Measurements from ENCODE around the gene RFX3.

The RFX3 gene

GRCh38 chr9:3361116-3361515 lies 164.7 kb downstream of the RFX3 start:
- no peak overlapping the region for H3K27ac ChIP-seq
- TF ChIP-seq CTCF (IDR thresholded peaks at IDR 0.05; ENCODE audit: low read depth, low read length), result no peak
- no peaks in the 10 kb centered on the region for H3K9me3 ChIP-seq (ENCODE audit: severe bottlenecking)

DNA sequence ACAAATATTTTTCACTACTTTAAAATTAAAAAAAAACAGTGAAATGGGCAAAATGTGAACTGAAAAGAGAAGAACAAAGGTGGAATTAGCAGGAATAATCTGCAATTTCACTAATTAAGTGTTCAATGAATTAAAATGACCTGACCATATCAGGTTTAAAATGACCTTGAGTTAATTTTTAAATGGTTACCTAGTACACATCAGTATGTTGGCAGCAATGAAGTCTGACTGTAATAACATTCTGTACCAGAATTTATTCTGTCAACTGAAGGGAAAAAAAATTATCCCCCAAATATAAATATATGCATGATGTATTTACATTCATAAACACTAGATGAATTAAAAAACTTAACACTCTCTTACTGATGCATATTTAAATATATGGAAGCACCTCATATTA lies 165.6 kb downstream of the RFX3 start:
- no peak for DNase-seq
- H3K27ac ChIP-seq, result no peak overlapping the region
- H3K4me3 ChIP-seq (ENCODE audit: low read depth, low read length), result no peak overlapping the region
- no peaks in the 10 kb centered on the region for H3K9me3 ChIP-seq (ENCODE audit: severe bottlenecking)
- H3K36me3 ChIP-seq, result no peaks in the 10 kb centered on the region
- TF ChIP-seq CTCF (IDR thresholded peaks at IDR 0.05; ENCODE audit: low read depth, low read length), result no peak
- H3K27me3 ChIP-seq (ENCODE audit: insufficient read depth, low read depth, severe bottlenecking), result no peaks in the 10 kb centered on the region

More at GRCh38 chr9:3361116-3361515, 164.7 kb downstream of the RFX3 start:
- Histone ChIP-seq H3K4me3 (ENCODE audit: low read depth, low read length) (no peak overlapping the region), H3K27me3 (ENCODE audit: insufficient read depth, low read depth, severe bottlenecking) (no peaks in the 10 kb centered on the region), H3K36me3 (no peaks in the 10 kb centered on the region)
- no peak for DNase-seq

DNA sequence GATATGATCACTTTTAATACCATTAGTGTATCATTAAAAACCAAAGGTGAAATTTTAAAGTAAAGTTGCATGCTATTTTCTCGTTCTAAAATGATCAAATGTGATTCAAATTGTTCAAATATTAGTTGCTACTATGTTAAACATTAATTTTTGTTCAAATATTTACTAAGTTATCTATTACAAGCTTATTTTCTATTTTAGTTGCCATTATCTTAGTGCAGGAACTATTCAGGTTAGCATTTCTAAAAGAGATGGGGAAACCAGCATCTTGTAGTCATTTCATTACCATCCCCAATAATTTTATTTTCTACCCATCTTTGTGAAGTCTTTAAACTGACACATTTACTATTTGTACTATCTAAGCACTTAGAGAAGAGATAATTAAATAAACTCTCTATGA lies 166.0 kb downstream of the RFX3 start:
- Histone ChIP-seq H3K27ac (no peak overlapping the region), H3K9me3 (ENCODE audit: severe bottlenecking) (no peaks in the 10 kb centered on the region), H3K27me3 (ENCODE audit: insufficient read depth, low read depth, severe bottlenecking) (no peaks in the 10 kb centered on the region), H3K4me3 (ENCODE audit: low read depth, low read length) (no peak overlapping the region), H3K36me3 (no peaks in the 10 kb centered on the region)
- no peak for TF ChIP-seq CTCF (IDR thresholded peaks at IDR 0.05; ENCODE audit: low read depth, low read length)
- DNase-seq, result no peak

DNA sequence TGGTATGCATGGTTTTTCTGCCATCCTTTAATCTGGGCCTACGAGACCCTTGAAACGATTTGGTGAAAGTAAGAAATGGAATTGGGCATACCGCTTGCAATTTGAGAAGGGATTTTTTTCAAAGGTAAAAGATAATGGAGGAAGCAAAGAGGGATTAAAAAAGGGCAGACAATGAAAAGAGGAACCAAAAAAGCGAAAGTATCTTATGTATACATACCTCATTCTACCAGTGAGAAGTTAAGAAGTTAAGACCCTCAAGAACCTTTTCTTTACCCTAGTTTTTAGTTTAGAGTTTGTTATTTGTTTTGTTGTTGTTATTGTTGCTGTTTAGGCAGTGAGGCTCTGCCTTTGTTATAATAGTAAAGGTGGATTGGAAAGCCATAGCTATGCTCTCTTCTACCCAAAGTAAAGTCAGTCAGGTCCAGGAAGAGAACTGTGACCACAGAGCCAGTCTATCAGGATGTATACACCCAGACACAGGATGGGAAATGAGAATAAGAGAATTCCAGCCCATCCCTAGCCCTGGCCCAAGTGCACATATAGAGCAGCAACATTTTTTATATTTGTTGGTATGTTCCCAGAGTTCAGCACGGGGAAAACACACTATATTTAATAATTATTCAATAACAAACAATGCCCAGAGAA lies 166.6 kb downstream of the RFX3 start:
- DNase-seq, result no peak
- H3K4me3 ChIP-seq (ENCODE audit: low read depth, low read length), result no peak overlapping the region
- TF ChIP-seq CTCF (IDR thresholded peaks at IDR 0.05; ENCODE audit: low read depth, low read length), result no peak
- H3K36me3 ChIP-seq, result no peaks in the 10 kb centered on the region
- H3K9me3 ChIP-seq (ENCODE audit: severe bottlenecking), result no peaks in the 10 kb centered on the region
- no peak overlapping the region for H3K27ac ChIP-seq
- no peaks in the 10 kb centered on the region for H3K27me3 ChIP-seq (ENCODE audit: insufficient read depth, low read depth, severe bottlenecking)

- H3K4me3 ChIP-seq (ENCODE audit: low read depth, low read length), result no peak overlapping the region
- no peak overlapping the region for H3K27ac ChIP-seq
- no peak for DNase-seq
- no peaks in the 10 kb centered on the region for H3K27me3 ChIP-seq (ENCODE audit: insufficient read depth, low read depth, severe bottlenecking)
- no peaks in the 10 kb centered on the region for H3K9me3 ChIP-seq (ENCODE audit: severe bottlenecking)
- no peaks in the 10 kb centered on the region for H3K36me3 ChIP-seq
- no peak for TF ChIP-seq CTCF (IDR thresholded peaks at IDR 0.05; ENCODE audit: low read depth, low read length)
Observed at GRCh38 chr9:3348169-3348568, 177.6 kb downstream of the RFX3 start.

- DNase-seq, result no peak
- no peaks in the 10 kb centered on the region for H3K27me3 ChIP-seq (ENCODE audit: insufficient read depth, low read depth, severe bottlenecking)
- TF ChIP-seq CTCF (IDR thresholded peaks at IDR 0.05; ENCODE audit: low read depth, low read length), result no peak
- H3K36me3 ChIP-seq, result no peaks in the 10 kb centered on the region
- H3K4me3 ChIP-seq (ENCODE audit: low read depth, low read length), result no peak overlapping the region
- H3K27ac ChIP-seq, result no peak overlapping the region
- H3K9me3 ChIP-seq (ENCODE audit: severe bottlenecking), result no peaks in the 10 kb centered on the region
Observed at GRCh38 chr9:3346549-3346948, 179.3 kb downstream of the RFX3 start.

All from WERI-Rb-1 (cell line).